ENCODE data around the gene TRPV2.

Gene TRPV2

DNA sequence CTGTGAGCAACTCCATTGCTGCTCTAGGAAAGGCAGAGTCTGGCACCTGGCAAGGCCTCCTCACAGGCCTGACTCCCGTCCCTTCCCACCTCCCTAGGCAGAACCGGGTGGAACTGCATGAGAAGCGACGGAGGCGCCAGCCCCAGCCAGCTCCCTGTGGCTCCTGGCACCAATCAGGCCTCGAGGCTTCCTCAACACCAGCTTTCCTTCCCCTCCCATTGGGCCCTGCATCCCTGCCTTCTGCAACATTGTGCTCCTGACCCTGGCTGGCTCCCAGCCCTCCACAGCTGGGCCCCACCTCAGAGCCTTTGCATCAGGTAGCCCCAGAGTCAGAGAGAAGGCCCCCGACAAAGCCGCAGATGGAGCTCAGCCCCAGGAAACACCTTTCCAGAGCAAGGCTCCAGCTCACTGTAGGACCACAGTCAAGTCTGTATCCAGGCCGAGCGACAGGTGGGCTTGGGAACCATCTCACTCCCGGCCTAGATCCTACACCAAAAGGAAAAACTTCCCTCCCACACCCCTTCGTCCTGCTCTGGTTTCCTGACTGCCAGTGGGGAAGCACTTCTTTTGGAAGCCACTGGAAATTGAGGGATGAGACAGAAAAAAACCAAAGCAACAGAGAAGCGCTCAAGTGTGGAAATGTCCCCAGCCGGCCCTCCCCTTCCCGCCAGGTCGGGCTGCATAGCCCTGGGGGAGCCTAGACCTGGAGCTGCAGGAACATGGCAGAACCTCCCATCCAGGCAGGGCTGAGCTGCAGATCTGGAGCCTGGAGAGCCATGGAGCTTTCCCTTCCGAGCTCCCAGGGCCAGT, 45.6 kb downstream of the TRPV2 start:
- H3K4me3 ChIP-seq (ENCODE audit: low read depth, low read length), result no peak overlapping the region
- no peak for DNase-seq (ENCODE audit: low read depth)
- TF ChIP-seq, protein P1, sequence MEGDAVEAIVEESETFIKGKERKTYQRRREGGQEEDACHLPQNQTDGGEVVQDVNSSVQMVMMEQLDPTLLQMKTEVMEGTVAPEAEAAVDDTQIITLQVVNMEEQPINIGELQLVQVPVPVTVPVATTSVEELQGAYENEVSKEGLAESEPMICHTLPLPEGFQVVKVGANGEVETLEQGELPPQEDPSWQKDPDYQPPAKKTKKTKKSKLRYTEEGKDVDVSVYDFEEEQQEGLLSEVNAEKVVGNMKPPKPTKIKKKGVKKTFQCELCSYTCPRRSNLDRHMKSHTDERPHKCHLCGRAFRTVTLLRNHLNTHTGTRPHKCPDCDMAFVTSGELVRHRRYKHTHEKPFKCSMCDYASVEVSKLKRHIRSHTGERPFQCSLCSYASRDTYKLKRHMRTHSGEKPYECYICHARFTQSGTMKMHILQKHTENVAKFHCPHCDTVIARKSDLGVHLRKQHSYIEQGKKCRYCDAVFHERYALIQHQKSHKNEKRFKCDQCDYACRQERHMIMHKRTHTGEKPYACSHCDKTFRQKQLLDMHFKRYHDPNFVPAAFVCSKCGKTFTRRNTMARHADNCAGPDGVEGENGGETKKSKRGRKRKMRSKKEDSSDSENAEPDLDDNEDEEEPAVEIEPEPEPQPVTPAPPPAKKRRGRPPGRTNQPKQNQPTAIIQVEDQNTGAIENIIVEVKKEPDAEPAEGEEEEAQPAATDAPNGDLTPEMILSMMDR (IDR thresholded peaks at IDR 0.05; ENCODE audit: insufficient read depth, low read depth, low read length, missing control alignments), result no peak

DNA sequence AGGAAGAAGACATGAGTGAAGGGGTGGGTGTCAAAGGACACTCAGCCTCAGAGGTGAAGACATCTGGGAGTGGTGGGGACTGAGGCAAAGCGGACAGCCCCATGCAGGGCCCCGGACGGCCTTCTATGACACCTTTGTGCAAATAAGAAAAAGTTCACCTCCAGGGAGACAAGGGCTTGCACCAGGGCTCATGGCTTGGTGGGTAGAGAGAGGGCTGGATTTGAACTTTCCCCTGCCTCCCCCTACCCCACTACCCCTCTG, 46.2 kb downstream of the TRPV2 start:
- TF ChIP-seq, protein P1 (IDR thresholded peaks at IDR 0.05; ENCODE audit: insufficient read depth, low read depth, low read length, missing control alignments), result no peak
- H3K4me3 ChIP-seq (ENCODE audit: low read depth, low read length), result no peak overlapping the region
- no peak for DNase-seq (ENCODE audit: low read depth)

DNA sequence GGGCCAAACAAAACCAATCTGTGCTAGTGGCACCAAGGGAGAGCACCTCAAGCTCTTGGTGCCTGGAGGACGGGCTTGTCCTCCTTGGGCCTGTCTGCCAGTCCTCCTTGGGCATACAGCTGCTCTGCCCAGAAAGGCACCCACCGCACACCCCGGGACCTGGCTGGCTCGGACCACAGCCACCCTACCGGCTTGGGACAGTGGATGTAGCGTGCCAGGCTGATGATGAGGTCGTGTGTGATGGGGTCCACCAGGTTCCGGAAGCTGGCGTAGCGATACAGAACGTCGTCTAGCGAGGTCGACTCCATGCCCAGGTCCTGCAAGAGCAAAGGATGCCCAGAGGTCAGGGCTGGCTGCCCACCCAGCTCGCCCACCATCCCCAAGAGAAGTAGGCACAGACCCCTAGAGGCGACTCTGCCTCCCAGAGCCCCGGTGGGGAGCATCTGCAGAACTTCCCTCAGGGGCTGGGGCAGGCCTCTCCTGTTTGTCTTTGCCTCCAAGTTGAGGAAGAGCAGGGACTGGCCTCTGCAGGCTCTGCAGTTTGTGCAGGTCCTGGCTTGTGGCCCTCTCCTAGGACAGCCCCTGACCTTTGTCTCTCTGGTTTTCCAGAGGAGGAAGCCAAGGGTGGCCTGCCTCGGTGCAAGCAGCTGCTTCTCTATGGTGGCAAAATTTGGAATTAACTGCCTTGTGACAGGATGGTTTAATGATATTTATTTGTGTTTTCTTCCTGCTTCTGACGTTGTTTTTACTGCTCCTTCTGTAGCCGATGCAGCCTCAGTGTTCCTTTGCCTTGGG, 46.9 kb downstream of the TRPV2 start:
- DNase-seq (ENCODE audit: low read depth), result no peak
- TF ChIP-seq, protein P1 (IDR thresholded peaks at IDR 0.05; ENCODE audit: insufficient read depth, low read depth, low read length, missing control alignments), result no peak
- H3K4me3 ChIP-seq (ENCODE audit: low read depth, low read length), result no peak overlapping the region

DNA sequence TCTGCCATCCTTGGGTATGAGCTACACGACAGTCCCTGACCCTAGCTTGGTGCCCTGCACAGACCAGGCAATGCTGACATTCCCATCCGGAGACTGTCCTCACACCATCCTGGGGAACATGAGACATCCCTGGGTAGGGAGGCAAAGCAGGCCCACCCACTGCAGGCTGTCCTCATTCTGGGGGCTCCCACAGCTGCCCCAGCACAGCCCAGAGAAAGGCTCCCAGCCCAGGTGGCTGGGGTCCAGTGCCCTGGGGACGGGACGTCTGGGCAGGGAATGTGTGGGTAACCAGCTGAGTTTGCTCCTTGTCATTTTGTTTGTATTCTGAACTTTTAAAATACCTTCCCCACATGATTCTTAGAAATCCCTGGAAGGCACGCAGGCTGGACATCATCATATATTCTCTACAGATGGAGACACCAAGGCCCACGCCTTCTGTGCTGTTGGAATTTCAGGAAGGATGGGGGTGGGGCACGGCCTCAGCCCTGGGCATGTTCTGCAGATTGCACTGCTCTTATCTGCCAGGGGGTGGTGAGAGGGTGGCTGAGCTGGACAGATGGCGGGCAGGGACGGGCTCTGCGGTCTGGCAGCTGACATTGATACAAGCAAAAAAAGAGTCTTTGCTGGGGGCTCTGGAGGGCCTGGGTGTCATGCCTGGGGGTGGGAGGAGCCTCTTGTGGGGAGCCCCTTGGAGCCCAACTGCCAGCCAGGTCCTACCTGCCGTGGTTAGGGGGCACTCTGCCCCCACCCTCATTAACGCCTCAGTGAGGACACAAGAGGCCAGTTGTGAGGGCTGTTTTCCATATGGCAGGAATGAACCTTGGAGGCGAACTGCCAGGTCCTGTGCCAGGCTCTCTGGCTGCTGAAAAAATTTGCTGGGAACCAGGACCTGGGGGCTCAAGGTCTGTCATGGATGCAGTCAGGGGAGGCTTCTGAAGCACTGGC, 48.3 kb downstream of the TRPV2 start:
- TF ChIP-seq, protein P1 (IDR thresholded peaks at IDR 0.05; ENCODE audit: insufficient read depth, low read depth, low read length, missing control alignments), result no peak
- no peak overlapping the region for H3K4me3 ChIP-seq (ENCODE audit: low read depth, low read length)
- no peak for DNase-seq (ENCODE audit: low read depth)

DNA sequence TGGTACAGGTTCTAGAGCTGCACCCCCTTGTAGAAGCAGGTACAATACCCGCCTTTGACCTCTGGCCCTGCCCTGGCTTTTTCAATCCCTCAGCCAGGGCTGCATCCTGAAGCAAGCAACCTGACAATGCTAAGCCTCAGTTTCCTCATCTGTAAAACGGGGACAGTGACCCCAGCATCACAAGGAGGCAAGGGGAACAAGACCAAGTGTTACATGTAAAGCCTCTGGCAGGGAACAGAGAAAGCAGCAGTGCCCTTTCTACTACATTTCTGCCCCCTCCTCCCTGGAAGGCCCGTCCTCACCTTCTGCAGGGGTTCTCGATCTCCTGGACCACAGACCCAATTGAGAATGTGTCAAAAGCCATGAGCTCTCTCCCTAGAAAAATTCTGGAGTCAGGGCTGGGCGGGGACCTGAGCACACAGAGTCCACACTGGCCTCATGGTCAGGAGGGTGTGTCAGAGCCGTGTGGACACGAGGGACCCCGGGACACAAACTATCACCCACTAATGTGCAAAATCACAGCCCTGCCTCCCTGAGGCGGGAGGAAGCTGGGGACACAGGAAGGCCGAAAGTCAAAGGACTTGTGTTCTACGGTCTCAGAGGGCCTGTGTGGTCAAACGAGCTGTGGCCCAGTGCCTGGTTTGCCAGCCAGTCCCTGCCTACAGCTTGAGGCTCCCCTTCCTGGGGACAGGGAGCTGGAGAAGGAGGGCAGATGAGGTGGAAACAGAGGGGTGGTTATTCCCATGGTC, 49.1 kb downstream of the TRPV2 start:
- TF ChIP-seq, protein P1 (IDR thresholded peaks at IDR 0.05; ENCODE audit: insufficient read depth, low read depth, low read length, missing control alignments), result no peak
- no peak overlapping the region for H3K4me3 ChIP-seq (ENCODE audit: low read depth, low read length)
- DNase-seq (ENCODE audit: low read depth), result no peak

DNA sequence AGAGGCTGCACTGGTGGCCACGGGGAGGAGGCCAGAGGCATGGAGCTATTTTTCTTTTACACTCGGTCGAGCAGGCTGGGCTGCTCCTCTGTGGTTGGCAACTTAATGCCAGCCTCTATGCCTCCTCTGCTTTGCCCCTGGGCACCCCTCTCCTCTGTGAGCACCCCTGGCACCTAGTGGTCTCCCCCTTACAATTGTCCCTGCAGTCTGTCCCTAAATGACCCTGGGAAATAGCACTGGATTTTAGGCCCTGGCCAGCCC, 49.6 kb downstream of the TRPV2 start:
- no peak overlapping the region for H3K4me3 ChIP-seq (ENCODE audit: low read depth, low read length)
- TF ChIP-seq, protein P1 (IDR thresholded peaks at IDR 0.05; ENCODE audit: insufficient read depth, low read depth, low read length, missing control alignments), result no peak
- no peak for DNase-seq (ENCODE audit: low read depth)
